ENCODE data around the gene YIPF2.

Gene YIPF2

DNA sequence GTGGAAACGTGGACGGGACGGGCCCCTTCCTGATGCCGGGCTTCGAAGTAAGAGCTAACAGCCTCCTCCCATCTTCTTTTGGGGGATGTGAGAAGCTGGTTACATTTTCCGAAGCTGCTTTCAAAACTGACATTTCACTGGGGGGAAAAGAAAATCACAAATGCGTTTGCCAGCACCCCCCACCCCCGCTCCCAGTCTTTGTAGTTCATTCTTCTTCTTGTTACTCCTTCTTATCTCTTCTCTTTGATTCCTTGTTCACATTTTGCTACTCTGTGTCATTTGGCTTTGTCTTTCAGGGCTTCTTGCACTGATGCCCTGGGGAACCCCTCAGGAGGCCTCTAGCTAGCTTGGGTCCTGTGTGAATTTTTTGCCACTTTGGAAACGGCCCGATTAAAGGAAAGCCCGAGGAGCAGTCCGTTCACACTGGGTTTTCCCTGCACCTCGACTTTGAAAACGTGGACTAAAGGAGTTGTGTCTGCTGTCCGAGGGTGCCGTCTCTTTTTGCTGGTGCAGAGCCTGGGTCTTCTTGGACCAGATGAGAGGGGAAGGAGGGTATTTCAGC, 55.8 kb downstream of the YIPF2 start:
- peak; percentile 36 for DNase-seq

Measured in eye (tissue), 1 donor.